Renal cortical epithelial cell (primary cell): ENCODE data around the gene HCAR1. TPM values are rescaled to one million over a fixed set of nuclear protein-coding genes. Genes with fewer than 3 reads are reported as not detected.

ENCODE experiments used
- total RNA-seq: library from RNA; depleted of rRNA; stranded (reverse); fragments of >200 nt; gene quantifications from 2 replicates; pipeline ENCODE4 v1.2.3, GENCODE V29; 2014

Gene HCAR1
- total RNA-seq, 1 donor from 2014 or later, result 0.60 TPM

Other genes with a start within 250 kb of the HCAR1 start
- gene ZCCHC8, start 229.9 kb downstream of the HCAR1 start, total RNA-seq, result 16.5 and 27.2 TPM in 2 replicates
- gene RSRC2, start 203.9 kb downstream of the HCAR1 start, total RNA-seq, result 30.4 and 66.5 TPM in 2 replicates
- 11.8 and 26.2 TPM in 2 replicates for gene KNTC1, start 203.6 kb downstream of the HCAR1 start, total RNA-seq
- gene HCAR2, start 27.5 kb downstream of the HCAR1 start, total RNA-seq, result under 0.01 TPM in 1 of 2 replicates, not detected in the other
- gene HCAR3, start 14.0 kb downstream of the HCAR1 start, total RNA-seq, result not detected in 2 replicates
- gene DENR, start 22.0 kb upstream of the HCAR1 start, total RNA-seq, result 46.7 and 64.9 TPM in 2 replicates
- 0.65 and 1.2 TPM in 2 replicates for gene CCDC62, start 43.7 kb upstream of the HCAR1 start, total RNA-seq
- gene HIP1R, start 104.6 kb upstream of the HCAR1 start, total RNA-seq, result 90.6 and 93.9 TPM in 2 replicates
- gene VPS37B, start 165.3 kb upstream of the HCAR1 start, total RNA-seq, result 14.1 and 25.8 TPM in 2 replicates
- gene ABCB9, start 235.6 kb upstream of the HCAR1 start, total RNA-seq, result 3.0 and 6.5 TPM in 2 replicates
- gene OGFOD2, start 244.4 kb upstream of the HCAR1 start, total RNA-seq, result 9.9 and 12.7 TPM in 2 replicates
- 119 and 198 TPM in 2 replicates for gene ARL6IP4, start 249.8 kb upstream of the HCAR1 start, total RNA-seq